HG03442 (cell line): ENCODE measurements around the gene THBS2.
"Not testable (repeated sequence)": the region's sequence is repeated elsewhere in the genome, so short reads cannot be mapped to it uniquely, and the experiment has no call there.

Source experiments
- ATAC-seq: cut with Tn5 transposase; IDR thresholded peaks from one replicate; pipeline ENCODE4 v1.9.1; 2021; ENCODE audit warnings: mild to moderate bottlenecking, moderate library complexity; ENCODE audit not compliant: unreplicated experiment

Gene THBS2

GRCh38 chr6:169273511-169273910, 19.9 kb upstream of the THBS2 start:
- no peak for ATAC-seq

GRCh38 chr6:169271877-169272216, 18.2 kb upstream of the THBS2 start:
- ATAC-seq: no peak

- no peak for ATAC-seq
These were observed 17.7 kb upstream of the THBS2 start for GRCh38 chr6:169271158-169271876.

- ATAC-seq: not testable (repeated sequence)
These were observed 16.4 kb upstream of the THBS2 start for GRCh38 chr6:169270077-169270380.

GRCh38 chr6:169269180-169270076, 15.8 kb upstream of the THBS2 start:
- ATAC-seq: no peak

- no peak for ATAC-seq
These were observed 14.6 kb upstream of the THBS2 start for GRCh38 chr6:169268276-169268675.

- ATAC-seq: no peak
These were observed 13.3 kb upstream of the THBS2 start for GRCh38 chr6:169266746-169267591.

GRCh38 chr6:169266261-169266660, 12.6 kb upstream of the THBS2 start:
- no peak for ATAC-seq

GRCh38 chr6:169265486-169266131, 12.0 kb upstream of the THBS2 start:
- no peak for ATAC-seq

GRCh38 chr6:169263836-169264608, 10.4 kb upstream of the THBS2 start:
- no peak for ATAC-seq

- no peak for ATAC-seq
These were observed 9.7 kb upstream of the THBS2 start for GRCh38 chr6:169263374-169263773.

GRCh38 chr6:169262602-169263001, 9.0 kb upstream of the THBS2 start:
- ATAC-seq: not testable (repeated sequence)

- no peak for ATAC-seq
These were observed 2.9 kb upstream of the THBS2 start for GRCh38 chr6:169256518-169256917.

GRCh38 chr6:169256061-169256460, 2.4 kb upstream of the THBS2 start:
- ATAC-seq: no peak

GRCh38 chr6:169255643-169256042, 2.0 kb upstream of the THBS2 start:
- no peak for ATAC-seq

GRCh38 chr6:169254456-169255316, 1.0 kb upstream of the THBS2 start:
- ATAC-seq: no peak

- ATAC-seq: no peak
These were observed 999 bp downstream of the THBS2 start for GRCh38 chr6:169252505-169253189.

GRCh38 chr6:169251822-169252504, 1.7 kb downstream of the THBS2 start:
- no peak for ATAC-seq
